ENCODE results near the gene KRTAP3-1. TPM values are rescaled to one million over a fixed set of nuclear protein-coding genes. Genes with fewer than 3 reads are reported as not detected.

Gene KRTAP3-1
- total RNA-seq, 3 donors from 2014 or later = not detected

DNA sequence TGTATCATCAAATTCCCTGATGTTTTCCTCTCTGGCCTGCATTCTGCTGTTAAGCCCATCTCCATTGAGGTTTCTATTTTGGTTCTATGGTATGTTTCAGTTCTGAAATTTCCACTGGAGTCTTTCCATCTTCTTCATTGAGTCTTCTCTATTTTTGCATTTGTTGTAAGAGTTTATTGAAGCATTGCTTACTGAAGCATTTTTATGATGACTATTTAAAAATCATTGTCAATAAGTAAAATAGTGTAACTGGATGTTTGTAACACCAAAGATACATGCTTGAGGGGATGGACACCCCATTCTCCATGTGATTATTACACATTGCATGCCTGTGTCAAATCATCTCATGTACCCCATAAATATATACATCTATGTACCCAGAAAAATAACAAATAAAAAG is 33.4 kb downstream of the KRTAP3-1 start:
- Histone ChIP-seq H3K27ac (no peak overlapping the region), H3K9me3 (no peaks in the 10 kb centered on the region), H3K4me3 (no peak overlapping the region), H3K36me3 (no peaks in the 10 kb centered on the region), H3K4me1 (no peaks in the 10 kb centered on the region), H3K27me3 (no peaks in the 10 kb centered on the region)
- DNase-seq (ENCODE audit: low spot score in 2 of 2) = no peak
- TF ChIP-seq, protein P1, sequence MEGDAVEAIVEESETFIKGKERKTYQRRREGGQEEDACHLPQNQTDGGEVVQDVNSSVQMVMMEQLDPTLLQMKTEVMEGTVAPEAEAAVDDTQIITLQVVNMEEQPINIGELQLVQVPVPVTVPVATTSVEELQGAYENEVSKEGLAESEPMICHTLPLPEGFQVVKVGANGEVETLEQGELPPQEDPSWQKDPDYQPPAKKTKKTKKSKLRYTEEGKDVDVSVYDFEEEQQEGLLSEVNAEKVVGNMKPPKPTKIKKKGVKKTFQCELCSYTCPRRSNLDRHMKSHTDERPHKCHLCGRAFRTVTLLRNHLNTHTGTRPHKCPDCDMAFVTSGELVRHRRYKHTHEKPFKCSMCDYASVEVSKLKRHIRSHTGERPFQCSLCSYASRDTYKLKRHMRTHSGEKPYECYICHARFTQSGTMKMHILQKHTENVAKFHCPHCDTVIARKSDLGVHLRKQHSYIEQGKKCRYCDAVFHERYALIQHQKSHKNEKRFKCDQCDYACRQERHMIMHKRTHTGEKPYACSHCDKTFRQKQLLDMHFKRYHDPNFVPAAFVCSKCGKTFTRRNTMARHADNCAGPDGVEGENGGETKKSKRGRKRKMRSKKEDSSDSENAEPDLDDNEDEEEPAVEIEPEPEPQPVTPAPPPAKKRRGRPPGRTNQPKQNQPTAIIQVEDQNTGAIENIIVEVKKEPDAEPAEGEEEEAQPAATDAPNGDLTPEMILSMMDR (IDR thresholded peaks at IDR 0.05) = no peak
- no peak for TF ChIP-seq POLR2A (IDR thresholded peaks at IDR 0.05)
- intact Hi-C loops (cut with DNase I; ENCODE audit: low total_unique reads) = no loop called here

DNA sequence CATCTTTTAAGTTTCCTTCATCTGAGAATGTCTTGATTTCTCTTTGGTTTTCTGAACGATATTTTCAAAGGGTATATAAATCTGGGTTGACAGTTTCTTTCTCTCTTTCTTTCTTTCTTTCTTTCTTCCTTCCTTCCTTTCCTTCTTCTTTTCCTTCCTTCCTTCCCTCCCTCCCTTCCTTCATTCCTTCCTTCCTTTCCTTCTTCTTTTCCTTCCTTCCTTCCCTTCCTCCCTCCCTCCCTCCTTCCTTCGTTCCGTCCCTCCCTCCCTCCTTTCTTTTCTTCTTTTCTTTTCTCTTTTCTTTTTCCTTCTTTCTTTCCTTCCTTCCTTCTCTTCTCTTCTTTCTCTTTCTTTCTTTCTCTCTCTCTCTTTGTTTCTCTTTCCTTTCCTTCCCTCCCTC is 34.6 kb downstream of the KRTAP3-1 start:
- Histone ChIP-seq H3K27ac (no peak overlapping the region), H3K4me1 (no peaks in the 10 kb centered on the region), H3K27me3 (no peaks in the 10 kb centered on the region), H3K4me3 (no peak overlapping the region), H3K36me3 (no peaks in the 10 kb centered on the region), H3K9me3 (no peaks in the 10 kb centered on the region)
- TF ChIP-seq, protein P1 (IDR thresholded peaks at IDR 0.05) = no peak
- no peak for TF ChIP-seq POLR2A (IDR thresholded peaks at IDR 0.05)
- TF ChIP-seq POLR2AphosphoS5 (IDR thresholded peaks at IDR 0.05) = no peak
- DNase-seq (ENCODE audit: low spot score in 2 of 2) = no peak
- intact Hi-C loops (cut with DNase I; ENCODE audit: low total_unique reads) = no loop called here

DNA sequence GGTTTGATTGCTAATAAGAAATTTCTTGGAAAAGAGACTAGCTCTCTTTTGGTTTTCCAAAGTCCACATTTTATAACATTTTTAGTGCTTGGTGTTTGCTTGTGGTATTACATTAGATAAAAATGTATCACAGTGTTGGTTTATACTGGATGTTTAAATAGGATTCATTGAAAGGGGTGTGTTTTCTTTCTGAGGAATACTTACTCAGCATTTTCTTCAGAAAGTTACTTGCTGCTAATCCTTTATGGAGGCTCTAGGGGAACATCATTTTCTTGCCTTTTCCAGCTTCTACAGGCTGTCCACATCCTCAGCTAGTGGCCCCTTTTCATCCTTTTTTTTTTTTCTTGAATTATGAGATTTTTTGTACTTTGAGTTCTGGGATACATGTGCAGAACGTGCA is 41.3 kb downstream of the KRTAP3-1 start:
- intact Hi-C loops (cut with DNase I; ENCODE audit: low total_unique reads) = no loop called here
- TF ChIP-seq POLR2AphosphoS5 (IDR thresholded peaks at IDR 0.05) = no peak
- no peak for TF ChIP-seq POLR2A (IDR thresholded peaks at IDR 0.05)
- DNase-seq (ENCODE audit: low spot score in 2 of 2) = no peak

DNA sequence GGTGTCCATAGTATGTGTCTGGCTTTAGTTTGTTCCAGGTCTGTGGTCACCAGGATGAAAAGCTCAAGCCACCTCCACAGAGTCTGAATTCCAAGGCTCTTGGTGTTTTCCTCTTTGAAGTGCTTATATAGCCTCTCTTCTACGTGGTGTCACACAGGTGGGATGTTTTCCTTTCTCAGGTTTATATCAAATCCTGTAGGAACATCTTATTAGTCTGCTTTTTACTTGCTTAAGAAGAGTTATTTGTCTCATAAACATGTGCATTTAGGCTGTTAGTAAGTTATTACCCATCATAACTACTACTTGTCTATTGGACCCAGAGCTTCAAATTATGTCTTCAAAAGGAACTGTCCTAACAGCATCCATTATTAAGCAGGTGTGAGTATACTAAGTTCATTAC is 42.1 kb downstream of the KRTAP3-1 start, which contains the start of gene KRT39:
Gene KRT39, minus strand, starts transcription at position 101 of the 400 bp plus-strand sequence. Its CDS starts 92 bp downstream, at position 9.
- Histone ChIP-seq H3K4me3 (no peak within 1 kb of the TSS), H3K36me3 (no peaks in the 10 kb centered on the region), H3K27me3 (no peaks in the 10 kb centered on the region), H3K27ac (peak within 1 kb of the TSS in 1 of 2 donors; percentile 58), H3K9me3 (no peaks in the 10 kb centered on the region), H3K4me1 (no peaks in the 10 kb centered on the region)
- DNase-seq (ENCODE audit: low spot score in 2 of 2) = no peak
- intact Hi-C loops (cut with DNase I; ENCODE audit: low total_unique reads) = no loop called here
- TF ChIP-seq, protein P1 (IDR thresholded peaks at IDR 0.05) = no peak
- TF ChIP-seq POLR2AphosphoS5 (IDR thresholded peaks at IDR 0.05) (no peak), POLR2A (IDR thresholded peaks at IDR 0.05) (no peak)

More for the DNA sequence above, 41.3 kb downstream of the KRTAP3-1 start:
- Histone ChIP-seq H3K9me3 (no peaks in the 10 kb centered on the region), H3K4me1 (no peaks in the 10 kb centered on the region), H3K4me3 (no peak overlapping the region), H3K27me3 (no peaks in the 10 kb centered on the region), H3K27ac (no peak overlapping the region), H3K36me3 (no peaks in the 10 kb centered on the region)

DNA sequence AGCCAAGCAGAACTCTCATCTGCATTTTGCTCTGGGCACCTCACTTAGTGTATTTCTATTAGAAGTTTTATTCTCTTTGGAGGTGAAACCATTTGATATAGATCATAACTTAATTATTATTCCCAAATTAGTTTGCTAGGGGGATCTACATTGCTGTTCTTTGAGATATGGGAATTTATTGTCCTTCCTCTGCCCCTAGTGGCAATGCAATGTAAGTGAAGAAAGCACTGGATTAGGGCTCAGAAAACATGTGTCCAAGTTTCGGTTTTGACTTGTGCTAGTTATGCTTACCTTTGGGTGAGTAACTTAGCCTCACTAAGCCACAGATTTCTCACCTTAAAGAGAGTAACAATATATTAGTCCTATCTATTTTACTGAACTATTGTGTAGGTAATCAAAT is 45.1 kb downstream of the KRTAP3-1 start:
- peak overlapping the region in 1 of 2 donors; percentile 1 for H3K27ac ChIP-seq
- DNase-seq (ENCODE audit: low spot score in 2 of 2) = no peak
- H3K4me3 ChIP-seq = no peak overlapping the region
- no peaks in the 10 kb centered on the region for H3K27me3 ChIP-seq
- H3K4me1 ChIP-seq = no peaks in the 10 kb centered on the region
- intact Hi-C loops (cut with DNase I; ENCODE audit: low total_unique reads) = no loop called here
- no peaks in the 10 kb centered on the region for H3K36me3 ChIP-seq
- no peaks in the 10 kb centered on the region for H3K9me3 ChIP-seq
- TF ChIP-seq, protein P1 (IDR thresholded peaks at IDR 0.05) = peak; percentile 46 to 58 (median 50)
- no peak for TF ChIP-seq POLR2AphosphoS5 (IDR thresholded peaks at IDR 0.05)

DNA sequence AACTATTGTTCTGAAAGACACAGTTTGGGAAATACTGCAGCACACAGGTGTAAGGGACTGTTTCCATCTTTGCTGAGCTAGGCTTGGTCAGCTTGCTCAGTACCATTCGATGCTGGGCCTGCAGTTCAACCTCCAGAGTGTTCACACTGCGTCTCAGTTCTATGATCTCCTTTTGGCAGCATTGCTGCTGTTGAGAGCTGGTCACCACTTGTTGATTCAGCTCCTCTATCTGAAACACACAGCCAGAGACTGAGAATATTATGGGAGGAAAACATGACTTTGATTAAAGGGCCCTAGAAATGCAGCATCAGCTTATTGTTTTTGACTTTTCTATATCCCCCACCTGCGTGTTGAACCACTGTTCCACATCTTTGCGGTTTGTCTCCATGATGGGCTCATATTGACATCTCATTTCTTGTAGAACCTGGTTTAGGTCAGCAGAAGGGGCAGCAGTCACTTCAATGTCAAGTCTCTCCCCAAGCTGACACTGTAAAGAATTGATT is 46.8 kb downstream of the KRTAP3-1 start:
- Histone ChIP-seq H3K36me3 (no peaks in the 10 kb centered on the region), H3K4me3 (no peak overlapping the region), H3K4me1 (peaks cover 0 to 10% of the 10 kb centered on the region in 2 donors), H3K9me3 (no peaks in the 10 kb centered on the region), H3K27me3 (no peaks in the 10 kb centered on the region), H3K27ac (no peak overlapping the region)
- DNase-seq (ENCODE audit: low spot score in 2 of 2) = no peak
- intact Hi-C loops (cut with DNase I; ENCODE audit: low total_unique reads) = no loop called here
- TF ChIP-seq, protein P1 (IDR thresholded peaks at IDR 0.05) = no peak
- no peak for TF ChIP-seq POLR2AphosphoS5 (IDR thresholded peaks at IDR 0.05)
- TF ChIP-seq POLR2A (IDR thresholded peaks at IDR 0.05) = no peak
